Activated T-cell treated with anti-CD3 and anti-CD28 coated beads for 4 hours (primary cell): ENCODE results near the gene CFAP20DC.
"Not testable (repeated sequence)": the region's sequence is repeated elsewhere in the genome, so short reads cannot be mapped to it uniquely, and the experiment has no call there.

Source experiments
- DNase-seq: peaks from one replicate; pipeline ENCODE4 v3.0.0-alpha.2; 2020

Gene CFAP20DC

GRCh38 chr3:58725326-58725853 lies 324.4 kb downstream of the CFAP20DC start:
- DNase-seq = no peak

GRCh38 chr3:58724336-58724735 lies 325.5 kb downstream of the CFAP20DC start:
- no peak for DNase-seq

- DNase-seq = no peak
Measured at GRCh38 chr3:58723173-58723572, 326.7 kb downstream of the CFAP20DC start.

- no peak for DNase-seq
Measured at GRCh38 chr3:58722561-58722960, 327.3 kb downstream of the CFAP20DC start.

GRCh38 chr3:58720526-58720925 lies 329.3 kb downstream of the CFAP20DC start:
- DNase-seq = no peak

- DNase-seq = no peak
Measured at GRCh38 chr3:58719684-58720083, 330.1 kb downstream of the CFAP20DC start.

- DNase-seq = no peak
Measured at GRCh38 chr3:58713715-58714401, 336.0 kb downstream of the CFAP20DC start.

- DNase-seq = no peak
Measured at GRCh38 chr3:58711871-58712270, 338.0 kb downstream of the CFAP20DC start.

GRCh38 chr3:58708983-58709382 lies 340.8 kb downstream of the CFAP20DC start:
- DNase-seq = not testable (repeated sequence)

- no peak for DNase-seq
Measured at GRCh38 chr3:58708116-58708791, 341.6 kb downstream of the CFAP20DC start.

GRCh38 chr3:58707390-58707930 lies 342.4 kb downstream of the CFAP20DC start:
- no peak for DNase-seq

GRCh38 chr3:58706395-58707167 lies 343.2 kb downstream of the CFAP20DC start:
- DNase-seq = no peak

- DNase-seq = no peak
Measured at GRCh38 chr3:58704745-58705144, 345.1 kb downstream of the CFAP20DC start.

- not testable (repeated sequence) for DNase-seq
Measured at GRCh38 chr3:58704304-58704703, 345.5 kb downstream of the CFAP20DC start.

- no peak for DNase-seq
Measured at GRCh38 chr3:58698246-58698645, 351.6 kb downstream of the CFAP20DC start.

- DNase-seq = no peak
Measured at GRCh38 chr3:58697561-58697960, 352.3 kb downstream of the CFAP20DC start.

GRCh38 chr3:58696813-58697212 lies 353.0 kb downstream of the CFAP20DC start:
- DNase-seq = not testable (repeated sequence)

GRCh38 chr3:58696093-58696492 lies 353.7 kb downstream of the CFAP20DC start:
- DNase-seq = no peak

GRCh38 chr3:58695284-58695683 lies 354.5 kb downstream of the CFAP20DC start:
- DNase-seq = not testable (repeated sequence)

- DNase-seq = no peak
Measured at GRCh38 chr3:58693940-58694850, 355.6 kb downstream of the CFAP20DC start.

- DNase-seq = no peak
Measured at GRCh38 chr3:58692484-58692883, 357.3 kb downstream of the CFAP20DC start.
